Pancreas (tissue), 10 donors: ENCODE measurements around the gene GPD1. TPM values are rescaled to one million over a fixed set of nuclear protein-coding genes. Genes with fewer than 3 reads are reported as not detected.

Experiments used
- ATAC-seq, 4 donors: fragments of 200-7000 bp; cut with Tn5 transposase; one replicate each; pipeline versions ENCODE4 v1.8.0 to v1.9.1; 2020; ENCODE audit warnings: mild to moderate bottlenecking in 4 of 4, moderate library complexity in 4 of 4
- DNase-seq, 6 donors: peaks; one replicate each; pipeline ENCODE4 v3.0.0-alpha.2; 2020
- FAIRE-seq: peaks from 2 replicates; lab custom pipeline; 2012; peaks lifted over from hg19 to GRCh38; lab: Jason Lieb, UNC
- H3K27ac ChIP-seq, 4 donors: fragments of 200-600 bp; sonication (generic); 1 replicate in 3 of 4; 2 replicates in 1 of 4; pipeline versions ENCODE4 v1.5.0 to v1.8.0; 2020
- H3K27me3 ChIP-seq, 4 donors: fragments of 200-600 bp; one replicate each; pipeline ENCODE4 v1.8.0; 2021
- H3K36me3 ChIP-seq, 3 donors: fragments of 200-600 bp; sonication (generic) in 1 of 3; one replicate each; pipeline versions ENCODE4 v1.5.0 to v1.8.0; 2020 to 2021
- H3K4me1 ChIP-seq, 3 donors: fragments of 200-600 bp; one replicate each; pipeline ENCODE4 v1.8.0; 2021
- H3K4me3 ChIP-seq, 4 donors: fragments of 200-600 bp; sonication (generic) in 2 of 4; one replicate each; pipeline versions ENCODE4 v1.5.0 to v1.8.0; 2020 to 2021
- H3K9me3 ChIP-seq, 4 donors: fragments of 200-600 bp; one replicate each; pipeline ENCODE4 v1.8.0; 2021
- CTCF ChIP-seq, 4 donors: fragments of 200-600 bp; sonication (generic) in 3 of 4; IDR thresholded peaks; one replicate each; pipeline versions ENCODE4 v1.5.0 to v1.8.0; 2021; ENCODE audit warnings: antibody characterized with exemption in 4 of 4
- WGBS, 2 donors: extraction: QIAGEN DNeasy Blood & Tissue Kit; methylation state at CpG; one replicate each; pipeline ENCODE4 v1.1.7; 2013; 5-methylcytosine and 5-hydroxymethylcytosine counted together
- intact Hi-C, 3 donors: fragments of 100-400 bp; cut with DNase I; formaldehyde crosslinking; loops; one replicate each; pipeline versions ENCODE4 v1.11.1 to v1.14.2; 2022
- polyA plus RNA-seq, 2 donors: library from polyadenylated mRNA; stranded (reverse); fragments of 200-250 nt; gene quantifications; one replicate each; pipeline ENCODE4 v1.2.3, GENCODE V29; 2013
- total RNA-seq, 6 donors: library from RNA; stranded (reverse); fragmentation: NEBNext Ultra II Directional in 4 of 6; extraction: Animal tissue kit (Norgen Biotek cat#: 25700) in 4 of 6; gene quantifications; one replicate each; pipeline versions ENCODE4 v1.2.1 to v1.2.4, GENCODE V29; 2021 to 2023
- donor health status: healthy with polysubstance abuse.
- donor health status: DM: no; HTN: no; CAD: no; lungs with moderate emphysema.
- donor health status: DM: no; HTN: no; CAD: no.
- donor health status: control.
- donor health status: control.
- donor health status: Bipolar disorder and iron deficiency.
- donor health status: DM: yes; HTN: yes; CAD: no.
- donor health status: DM: no; HTN: no; CAD: no.
- donor health status: DM: no; HTN: no; CAD: no.
- donor health status: DM: yes; HTN: yes; CAD: no.

The GPD1 gene
- total and polyA plus RNA-seq, 8 donors, result 0.75 to 14.2 (median 3.6) TPM

DNA sequence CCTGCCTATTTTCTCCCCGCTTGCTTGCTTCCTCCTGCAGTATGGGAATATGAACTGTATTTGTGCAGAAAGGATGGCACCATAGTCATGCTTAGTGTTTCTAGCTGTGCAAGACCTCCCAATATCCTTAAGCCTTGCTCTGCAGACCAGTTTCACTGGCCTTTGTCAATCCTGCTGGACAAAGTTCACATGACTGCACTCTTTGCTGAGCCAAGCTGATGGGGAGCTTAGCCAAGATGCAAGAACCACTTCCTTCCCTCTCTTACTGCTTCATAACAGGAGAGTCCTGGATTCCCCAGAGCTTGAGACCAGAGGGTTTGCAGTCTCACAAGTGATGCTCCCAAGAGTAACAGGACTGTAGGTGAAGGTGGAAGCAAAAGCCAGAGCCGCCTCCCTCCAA lies 42.6 kb upstream of the GPD1 start:
- Histone ChIP-seq H3K4me3 (no peak overlapping the region), H3K9me3 (no peaks in the 10 kb centered on the region), H3K27me3 (no peaks in the 10 kb centered on the region), H3K27ac (no peak overlapping the region), H3K4me1 (peaks cover 0 to 6% (median 0%) of the 10 kb centered on the region in 3 donors), H3K36me3 (no peaks in the 10 kb centered on the region)
- ATAC-seq (no peak), FAIRE-seq (no peak), DNase-seq (no peak)
- WGBS, 2 donors, result 75 to 90% methylated on average over 2 of the region's 2 CpGs
- intact Hi-C loops, result loop anchor here in 2 of 3 donors (5.0 to 10.0 kb wide), 2 partner anchors 89 to 196 kb away; partner anchors contain the start of gene AQP6 (in 1 of the 2)
- TF ChIP-seq CTCF (IDR thresholded peaks at IDR 0.05), result no peak

DNA sequence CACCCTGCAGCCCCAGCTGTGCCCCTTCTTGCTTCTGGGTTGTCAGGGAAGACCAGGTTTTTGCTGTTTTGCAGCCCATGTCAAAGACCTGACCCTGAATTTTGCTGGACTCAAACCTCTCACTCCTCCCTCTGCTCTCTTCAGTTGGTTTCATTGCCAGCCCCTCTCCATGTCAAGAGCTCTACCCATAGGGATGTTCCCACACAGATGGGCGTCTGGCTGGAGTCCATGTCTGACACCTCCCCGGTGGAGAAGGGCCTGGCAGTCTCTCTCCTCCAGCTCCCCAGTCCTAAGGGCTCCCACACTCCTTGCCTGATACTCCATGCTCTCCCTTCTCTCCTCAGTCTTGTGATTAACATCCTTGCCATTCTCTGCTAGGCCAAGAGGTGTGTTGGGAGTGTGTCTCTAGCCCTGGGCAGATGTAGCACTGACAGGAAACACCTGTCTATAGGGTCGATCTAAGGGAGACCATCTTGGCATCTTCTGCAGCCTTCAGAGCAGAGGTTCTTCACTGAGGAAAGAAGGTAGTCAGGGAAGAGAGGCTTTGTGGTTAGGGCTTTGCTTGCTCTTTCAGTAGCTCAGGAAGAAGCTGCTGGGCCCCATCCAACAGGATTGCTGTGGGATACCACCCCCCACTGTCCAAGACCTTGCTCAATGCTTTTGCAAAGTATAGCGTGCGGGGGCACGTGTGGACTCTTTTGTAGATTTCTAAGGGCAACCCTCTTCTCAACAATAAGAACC lies 41.7 kb upstream of the GPD1 start:
- Histone ChIP-seq H3K9me3 (no peaks in the 10 kb centered on the region), H3K36me3 (no peaks in the 10 kb centered on the region), H3K4me1 (peaks cover 0 to under 1% (median 0%) of the 10 kb centered on the region in 3 donors), H3K27ac (no peak overlapping the region), H3K4me3 (no peak overlapping the region), H3K27me3 (no peaks in the 10 kb centered on the region)
- WGBS, 2 donors, result 56 to 65% methylated on average over 6 of the region's 6 CpGs
- DNase-seq, result no peak
- ATAC-seq, result no peak
- intact Hi-C loops, result loop anchor here in 2 of 3 donors (5.0 to 10.0 kb wide), 2 partner anchors 90 to 197 kb away; partner anchors contain the start of gene AQP6 (in 1 of the 2)
- no peak for FAIRE-seq
- no peak for TF ChIP-seq CTCF (IDR thresholded peaks at IDR 0.05)

GRCh38 chr12:50062728-50063460 lies 40.9 kb upstream of the GPD1 start:
- H3K4me3 ChIP-seq, result no peak overlapping the region
- H3K9me3 ChIP-seq, result no peaks in the 10 kb centered on the region
- no peak overlapping the region for H3K27ac ChIP-seq
- H3K27me3 ChIP-seq, result no peaks in the 10 kb centered on the region
- no peaks in the 10 kb centered on the region for H3K36me3 ChIP-seq
- H3K4me1 ChIP-seq, result no peaks in the 10 kb centered on the region
- 70 to 72% methylated on average over 5 of the region's 5 CpGs for WGBS, 2 donors
- intact Hi-C loops, result loop anchor here in 2 of 3 donors (5.0 to 10.0 kb wide), 2 partner anchors 91 to 198 kb away; partner anchors contain the start of gene AQP6 (in 1 of the 2)
- DNase-seq (no peak), FAIRE-seq (no peak), ATAC-seq (no peak)
- no peak for TF ChIP-seq CTCF (IDR thresholded peaks at IDR 0.05)

DNA sequence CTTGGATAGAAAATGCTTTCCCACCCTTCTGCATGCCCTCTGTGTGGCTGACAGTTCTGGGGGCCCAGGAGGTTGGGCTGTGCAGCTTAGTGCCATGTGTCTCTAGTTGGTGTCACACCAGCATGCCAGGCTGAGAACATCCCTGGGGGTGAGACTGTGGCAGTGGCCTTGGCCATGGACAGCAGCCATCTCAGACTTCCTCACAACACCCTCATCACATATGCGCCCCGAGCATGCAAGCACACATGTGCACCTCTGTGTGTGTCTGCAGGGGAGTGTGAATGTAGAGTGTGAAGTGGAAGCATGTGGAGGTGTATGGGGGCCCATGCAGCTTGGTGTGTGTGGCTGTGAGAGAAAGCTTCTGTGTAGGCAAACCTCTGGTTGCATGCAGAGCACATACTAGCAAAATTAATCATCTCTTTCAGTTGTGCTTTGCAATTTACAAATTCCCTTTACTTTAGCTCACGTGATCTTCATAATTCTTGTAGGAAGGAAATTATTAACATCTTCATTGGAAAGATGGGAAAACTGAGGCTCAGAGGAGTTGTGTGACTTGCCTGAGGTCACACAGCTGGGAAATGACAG lies 38.0 kb upstream of the GPD1 start:
- WGBS, 2 donors, result 62 to 78% methylated on average over 3 of the region's 3 CpGs
- Histone ChIP-seq H3K9me3 (no peaks in the 10 kb centered on the region), H3K4me3 (no peak overlapping the region), H3K4me1 (no peaks in the 10 kb centered on the region), H3K27ac (no peak overlapping the region), H3K36me3 (no peaks in the 10 kb centered on the region), H3K27me3 (no peaks in the 10 kb centered on the region)
- no peak for DNase-seq
- TF ChIP-seq CTCF (IDR thresholded peaks at IDR 0.05), result no peak
- intact Hi-C loops, result loop anchor here in 1 of 3 donors (10.0 kb wide), 1 partner anchor 201 kb away; no protein-coding TSS in a partner anchor
- no peak for ATAC-seq
- no peak for FAIRE-seq
